SU-DHL-6 (cell line): ENCODE measurements around the gene TRIP13.

Experiments used
- CTCF ChIP-seq: fragments of 200-600 bp; sonication (generic); IDR thresholded peaks from one replicate; pipeline ENCODE4 v1.5.1; 2017; ENCODE audit warnings: antibody characterized with exemption, mild to moderate bottlenecking, low read length, moderate library complexity; ENCODE audit not compliant: insufficient read depth, poor library complexity, severe bottlenecking
- EZH2phosphoT487 ChIP-seq: fragments of 200-600 bp; sonication (generic), shearing (Covaris generic); conservative IDR thresholded peaks from 2 replicates; pipeline ENCODE4 v1.6.1; 2018; ENCODE audit warnings: mild to moderate bottlenecking, antibody characterized with exemption, low read length, moderate library complexity, mixed read lengths

DNA sequence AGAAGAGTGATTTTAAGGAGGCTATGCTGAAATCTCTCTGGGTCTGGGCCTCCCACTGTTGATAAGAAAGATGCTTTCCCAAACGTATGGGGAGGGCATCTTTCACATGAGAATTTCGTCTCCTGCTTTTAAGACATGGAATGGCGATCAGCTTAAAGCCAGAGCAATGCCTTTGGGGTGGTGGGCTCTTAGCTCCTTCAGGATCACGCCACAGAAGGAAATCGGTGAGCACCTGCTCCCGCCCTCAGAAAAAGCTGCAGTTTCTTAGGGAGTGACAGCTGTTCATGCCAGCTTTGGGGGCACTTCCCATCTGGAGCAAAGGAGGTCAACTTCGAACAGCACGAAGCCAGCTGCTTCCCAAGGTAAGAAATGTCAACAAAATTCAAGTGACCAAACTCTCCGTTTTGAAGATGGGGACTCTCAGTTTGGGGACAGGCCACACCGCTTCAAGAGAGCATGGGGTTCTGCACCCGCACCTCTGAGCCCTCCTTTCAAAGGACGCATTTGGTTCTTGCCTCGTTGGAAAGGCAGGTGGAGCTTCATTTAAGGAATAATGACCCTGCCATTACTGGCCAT, 39.0 kb downstream of the TRIP13 start:
- no peak for TF ChIP-seq CTCF
- no peak for TF ChIP-seq EZH2phosphoT487
